ENCODE measurements around the gene ZNF354B. TPM values are rescaled to one million over a fixed set of nuclear protein-coding genes. Genes with fewer than 3 reads are reported as not detected.
"Not testable (repeated sequence)": the region's sequence is repeated elsewhere in the genome, so short reads cannot be mapped to it uniquely, and the experiment has no call there.

ZNF354B gene
- total and polyA plus RNA-seq, 4 donors, result 1.9 to 8.3 (median 4.0) TPM

- DNase-seq (ENCODE audit: low spot score), result no peak
- H3K9me3 ChIP-seq (ENCODE audit: control insufficient read depth in 4 of 4, low read length in 3 of 4), result peaks cover 0 to 4% (median 2%) of the 10 kb centered on the region in 4 donors
- no peak overlapping the region for H3K4me3 ChIP-seq (ENCODE audit: low read depth in 1 of 3, low read length in 3 of 3)
- no peaks in the 10 kb centered on the region for H3K27me3 ChIP-seq (ENCODE audit: control insufficient read depth in 4 of 4, insufficient read depth in 4 of 4, low read length in 3 of 4)
- no peaks in the 10 kb centered on the region for H3K36me3 ChIP-seq (ENCODE audit: control insufficient read depth in 4 of 4, insufficient read depth in 3 of 4, low read depth in 1 of 4, low read length in 3 of 4)
- no peak overlapping the region for H3K27ac ChIP-seq (ENCODE audit: low read depth in 1 of 2, low read length in 2 of 2)
- TF ChIP-seq REST (IDR thresholded peaks at IDR 0.05) (no peak), HNF4G (IDR thresholded peaks at IDR 0.05) (no peak), HNF4A (conservative IDR thresholded peaks at IDR 0.05) (no peak), RXRA (IDR thresholded peaks at IDR 0.05) (no peak), EGR1 (IDR thresholded peaks at IDR 0.05; ENCODE audit: low read depth in 2 of 2) (no peak), JUND (IDR thresholded peaks at IDR 0.05) (no peak), RAD21 (IDR thresholded peaks at IDR 0.05) (no peak), FOXA1 (IDR thresholded peaks at IDR 0.05) (no peak), TAF1 (conservative IDR thresholded peaks at IDR 0.05) (no peak), ZBTB33 (IDR thresholded peaks at IDR 0.05) (no peak), SP1 (IDR thresholded peaks at IDR 0.05) (no peak), YY1 (IDR thresholded peaks at IDR 0.05) (no peak), GABPA (IDR thresholded peaks at IDR 0.05 in 1 of 2, conservative IDR thresholded peaks at IDR 0.05 in 1 of 2) (no peak), CTCF (IDR thresholded peaks at IDR 0.05; ENCODE audit: low read depth, low read length, missing input control) (no peak), NR2F2 (IDR thresholded peaks at IDR 0.05) (no peak), FOXA2 (IDR thresholded peaks at IDR 0.05) (no peak), ATF3 (IDR thresholded peaks at IDR 0.05) (no peak), MAX (IDR thresholded peaks at IDR 0.05) (no peak)
- no peaks in the 10 kb centered on the region for H3K4me1 ChIP-seq (ENCODE audit: control insufficient read depth in 4 of 4, insufficient read depth in 4 of 4, low read length in 3 of 4)
- no peak overlapping the region for H3K9ac ChIP-seq (ENCODE audit: low read depth in 1 of 2, low read length in 2 of 2)
- WGBS, result 93% methylated on average over 4 of the region's 4 CpGs
Measured at GRCh38 chr5:178836628-178837027, 23.1 kb upstream of the ZNF354B start.

- not testable (repeated sequence) for H3K9me3 ChIP-seq (ENCODE audit: control insufficient read depth in 4 of 4, low read length in 3 of 4); H3K4me3 ChIP-seq (ENCODE audit: low read depth in 1 of 3, low read length in 3 of 3); H3K27me3 ChIP-seq (ENCODE audit: control insufficient read depth in 4 of 4, insufficient read depth in 4 of 4, low read length in 3 of 4); DNase-seq (ENCODE audit: low spot score); H3K36me3 ChIP-seq (ENCODE audit: control insufficient read depth in 4 of 4, insufficient read depth in 3 of 4, low read depth in 1 of 4, low read length in 3 of 4); H3K9ac ChIP-seq (ENCODE audit: low read depth in 1 of 2, low read length in 2 of 2); H3K4me1 ChIP-seq (ENCODE audit: control insufficient read depth in 4 of 4, insufficient read depth in 4 of 4, low read length in 3 of 4); H3K27ac ChIP-seq (ENCODE audit: low read depth in 1 of 2, low read length in 2 of 2)
- WGBS, result 79% methylated on average over 28 of the region's 28 CpGs
Measured at GRCh38 chr5:178838695-178839318, 20.9 kb upstream of the ZNF354B start.
